IMR-90 (cell line): Measurements from ENCODE around the gene PLPP1.

ENCODE experiments used
- CEBPB ChIP-seq: IDR thresholded peaks from 2 replicates; pipeline ENCODE4 v1.6.1; 2012; ENCODE audit warnings: low read depth, low read length, improper control_type of control experiment
- CHD1 ChIP-seq: IDR thresholded peaks from 2 replicates; pipeline ENCODE4 v1.6.1; 2012; ENCODE audit warnings: low read depth, low read length, improper control_type of control experiment
- NFE2L2 ChIP-seq: fragments of 150-350 bp; IDR thresholded peaks from 2 replicates; pipeline ENCODE4 v1.6.1; 2016; ENCODE audit warnings: low read depth, mild to moderate bottlenecking, low read length
- POLR2A ChIP-seq: IDR thresholded peaks from 2 replicates; pipeline ENCODE4 v1.6.1; 2012; ENCODE audit warnings: mild to moderate bottlenecking, low read depth, low read length
- RAD21 ChIP-seq: IDR thresholded peaks from 2 replicates; pipeline ENCODE4 v1.6.1; 2012; ENCODE audit warnings: low read length, improper control_type of control experiment
- RCOR1 ChIP-seq: IDR thresholded peaks from 2 replicates; pipeline ENCODE4 v1.6.1; 2012; ENCODE audit warnings: mild to moderate bottlenecking, low read length, improper control_type of control experiment; ENCODE audit not compliant: insufficient replicate concordance
- TF ChIP-seq, protein P1 (sequence below): conservative IDR thresholded peaks from 2 replicates; pipeline ENCODE4 v1.5.1; 2012; ENCODE audit warnings: mild to moderate bottlenecking, low read depth, low read length, improper control_type of control experiment

GRCh38 chr5:55583578-55583977 lies 48.8 kb upstream of the PLPP1 start:
- TF ChIP-seq NFE2L2 (no peak), CEBPB (no peak), CHD1 (no peak), POLR2A (no peak), RAD21 (no peak), RCOR1 (no peak)
- TF ChIP-seq, protein P1, sequence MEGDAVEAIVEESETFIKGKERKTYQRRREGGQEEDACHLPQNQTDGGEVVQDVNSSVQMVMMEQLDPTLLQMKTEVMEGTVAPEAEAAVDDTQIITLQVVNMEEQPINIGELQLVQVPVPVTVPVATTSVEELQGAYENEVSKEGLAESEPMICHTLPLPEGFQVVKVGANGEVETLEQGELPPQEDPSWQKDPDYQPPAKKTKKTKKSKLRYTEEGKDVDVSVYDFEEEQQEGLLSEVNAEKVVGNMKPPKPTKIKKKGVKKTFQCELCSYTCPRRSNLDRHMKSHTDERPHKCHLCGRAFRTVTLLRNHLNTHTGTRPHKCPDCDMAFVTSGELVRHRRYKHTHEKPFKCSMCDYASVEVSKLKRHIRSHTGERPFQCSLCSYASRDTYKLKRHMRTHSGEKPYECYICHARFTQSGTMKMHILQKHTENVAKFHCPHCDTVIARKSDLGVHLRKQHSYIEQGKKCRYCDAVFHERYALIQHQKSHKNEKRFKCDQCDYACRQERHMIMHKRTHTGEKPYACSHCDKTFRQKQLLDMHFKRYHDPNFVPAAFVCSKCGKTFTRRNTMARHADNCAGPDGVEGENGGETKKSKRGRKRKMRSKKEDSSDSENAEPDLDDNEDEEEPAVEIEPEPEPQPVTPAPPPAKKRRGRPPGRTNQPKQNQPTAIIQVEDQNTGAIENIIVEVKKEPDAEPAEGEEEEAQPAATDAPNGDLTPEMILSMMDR, result no peak
